K562 (cell line): ENCODE measurements around the gene ZFYVE16. TPM values are rescaled to one million over a fixed set of nuclear protein-coding genes. Genes with fewer than 3 reads are reported as not detected.

Source experiments
- ATAC-seq: fragments of 200-7000 bp; cut with Tn5 transposase; 3 replicates; pipeline ENCODE4 v1.9.1; 2020; ENCODE audit warnings: moderate library complexity
- BruUV-seq: library from RNA; stranded (reverse); fragments of 400-500 nt; replicated peaks from 2 replicates; lab custom pipeline; 2021; lab: Mats Ljungman, UMichigan
- CTCF ChIA-PET: fragments of 300-600 bp; formaldehyde crosslinking; extraction: SDS; loops from one replicate; lab custom pipeline; 2021; ENCODE audit warnings: low intra/inter-chr PET ratio; lab: Yijun Ruan, JAX
- POLR2A ChIA-PET: fragments of 300-600, 350-650 bp; sonication (Branson Sonifier 250); formaldehyde crosslinking; extraction: SDS; loops from one replicate; lab custom pipeline; 2021; ENCODE audit warnings: antibody characterized with exemption, inconsistent platforms; lab: Yijun Ruan, JAX
- DNase-seq, 4 experiments: peaks; one replicate each; pipeline versions ENCODE4 v3.0.0 to v3.0.0-alpha.2; 2011 to 2018; ENCODE audit warnings: low spot score in 3 of 4, mixed read lengths in 3 of 4; ENCODE audit errors: extremely low read depth in 1 of 4
- FAIRE-seq: peaks from 2 replicates; lab custom pipeline; 2011; peaks lifted over from hg19 to GRCh38; lab: Jason Lieb, UNC
- H2AFZ ChIP-seq: 2 replicates; pipeline ENCODE4 v1.6.0; 2011; ENCODE audit warnings: low read depth, low read length, control low read depth, inconsistent platforms
- H3K27ac ChIP-seq: fragments of 200-600 bp; 3 replicates; pipeline ENCODE4 v1.8.0; 2011; ENCODE audit warnings: low read depth, mild to moderate bottlenecking, control low read depth, inconsistent platforms, low read length, moderate library complexity, mixed read lengths; ENCODE audit errors: extremely low read depth
- H3K27me3 ChIP-seq, 2 experiments: fragments of 300-600 bp in 1 of 2; 2 replicates in 1 of 2; 3 replicates in 1 of 2; pipeline versions ENCODE4 v1.6.0 to v1.8.0; 2011; ENCODE audit warnings: inconsistent platforms in 2 of 2, low read length in 2 of 2, mild to moderate bottlenecking in 1 of 2, mixed read lengths in 1 of 2, moderate library complexity in 1 of 2; ENCODE audit not compliant: control insufficient read depth in 2 of 2, insufficient read depth in 2 of 2
- H3K36me3 ChIP-seq: fragments of 300-600 bp; 3 replicates; pipeline ENCODE4 v1.8.0; 2011; ENCODE audit warnings: mild to moderate bottlenecking, low read length, inconsistent platforms; ENCODE audit not compliant: control insufficient read depth, insufficient read depth
- H3K4me1 ChIP-seq, 2 experiments: fragments of 200-600 bp in 1 of 2; replicated peaks in 1 of 2; 2 replicates in 1 of 2; 3 replicates in 1 of 2; pipeline versions ENCODE4 v1.5.1 to v1.8.0; 2011; ENCODE audit warnings: inconsistent platforms in 2 of 2, low read length in 2 of 2, mild to moderate bottlenecking in 1 of 2, mixed read lengths in 1 of 2, moderate library complexity in 1 of 2; ENCODE audit not compliant: control insufficient read depth in 2 of 2, insufficient read depth in 2 of 2
- H3K4me2 ChIP-seq: 2 replicates; pipeline ENCODE4 v1.6.1; 2011; ENCODE audit warnings: low read length, control low read depth, inconsistent platforms, mixed read lengths; ENCODE audit not compliant: insufficient read depth
- H3K4me3 ChIP-seq: fragments of 200-600 bp; sonication (generic), shearing (Covaris generic); 2 replicates; pipeline ENCODE4 v1.5.1; 2016; ENCODE audit warnings: control low read depth, inconsistent platforms
- H3K79me2 ChIP-seq: fragments of 200-600 bp; 3 replicates; pipeline ENCODE4 v1.8.0; 2011; ENCODE audit warnings: low read length, inconsistent platforms; ENCODE audit not compliant: control insufficient read depth, insufficient read depth
- H3K9ac ChIP-seq, 2 experiments: 2 replicates each; pipeline versions ENCODE4 v1.6.0 to v1.6.1; 2011; ENCODE audit warnings: low read depth in 2 of 2, low read length in 2 of 2, control low read depth in 1 of 2, inconsistent platforms in 1 of 2, mild to moderate bottlenecking in 1 of 2, mixed read lengths in 1 of 2; ENCODE audit not compliant: insufficient read depth in 1 of 2
- H3K9me1 ChIP-seq: one replicate; pipeline ENCODE4 v1.6.0; 2011; ENCODE audit warnings: inconsistent platforms, mild to moderate bottlenecking, low read length, moderate library complexity; ENCODE audit not compliant: control insufficient read depth, insufficient read depth
- H3K9me3 ChIP-seq: replicated peaks from 2 replicates; pipeline ENCODE4 v1.5.1; 2011; ENCODE audit warnings: low read depth, low read length, inconsistent platforms; ENCODE audit not compliant: control insufficient read depth, insufficient read depth
- H4K20me1 ChIP-seq: replicated peaks from 2 replicates; pipeline ENCODE4 v1.6.1; 2011; ENCODE audit warnings: low read length, inconsistent platforms, mixed read lengths; ENCODE audit not compliant: control insufficient read depth, insufficient read depth
- CBX3 ChIP-seq, 2 experiments: IDR thresholded peaks; 1 replicate in 1 of 2; 2 replicates in 1 of 2; pipeline ENCODE4 v1.6.1; 2012; ENCODE audit warnings: inconsistent platforms in 2 of 2, low read length in 2 of 2, borderline replicate concordance in 1 of 2, control low read depth in 1 of 2
- JUN ChIP-seq, 2 experiments: sonication (generic) in 1 of 2; formaldehyde crosslinking in 1 of 2; IDR thresholded peaks; 2 replicates each; pipeline versions ENCODE4 v1.6.1 to v1.8.0; 2012 to 2022; ENCODE audit warnings: borderline replicate concordance in 2 of 2, mild to moderate bottlenecking in 2 of 2, improper control_type of control experiment in 1 of 2, low read depth in 1 of 2, low read length in 1 of 2, missing genetic modification reagents in 1 of 2
- KAT8 ChIP-seq: fragments of 450-650 bp; IDR thresholded peaks from 2 replicates; pipeline ENCODE4 v1.6.1; 2016; ENCODE audit warnings: low read depth, mild to moderate bottlenecking
- KDM2B ChIP-seq: fragments of 250-450 bp; sonication (Bioruptor Pico); IDR thresholded peaks from 2 replicates; pipeline ENCODE4 v1.8.0; 2021; ENCODE audit warnings: mild to moderate bottlenecking, moderate library complexity
- KHSRP ChIP-seq: fragments of 450-650 bp; IDR thresholded peaks from 2 replicates; pipeline ENCODE4 v1.6.1; 2017
- RBBP5 ChIP-seq: fragments of 200-600 bp; sonication (generic); IDR thresholded peaks from 2 replicates; pipeline ENCODE4 v1.6.1; 2012; ENCODE audit warnings: borderline replicate concordance, mild to moderate bottlenecking, low read length, control low read depth, inconsistent platforms; ENCODE audit not compliant: insufficient read depth, poor library complexity, severe bottlenecking
- TBP ChIP-seq: optimal IDR thresholded peaks from 2 replicates; pipeline ENCODE3; 2011; ENCODE audit warnings: low read depth, low read length, improper control_type of control experiment
- UBTF ChIP-seq, 2 experiments: IDR thresholded peaks; 2 replicates each; pipeline ENCODE4 v1.6.1; 2012; ENCODE audit warnings: improper control_type of control experiment in 2 of 2, low read depth in 2 of 2, low read length in 2 of 2, borderline replicate concordance in 1 of 2
- ZNF696 ChIP-seq: fragments of 250-450 bp; sonication (Bioruptor Pico); conservative IDR thresholded peaks from 2 replicates; pipeline ENCODE4 v1.4.0; 2020; ENCODE audit warnings: mild to moderate bottlenecking, moderate library complexity
- WGBS: fragments of 100-300 bp; shearing (Covaris generic); methylation state at CpG from one replicate; pipeline ENCODE4 v1.1.6; 2016; ENCODE audit warnings: low coverage, mixed read lengths; ENCODE audit not compliant: insufficient coverage; ENCODE audit errors: missing lambda C conversion rate; 5-methylcytosine and 5-hydroxymethylcytosine counted together
- in situ Hi-C: fragments of 300-500 bp; cut with MboI; formaldehyde crosslinking; loops from 4 replicates; pipeline ENCODE4 v1.15.0; 2018; ENCODE audit warnings: inconsistent platforms, mixed read lengths
- intact Hi-C: fragments of 100-400 bp; cut with micrococcal nuclease; formaldehyde crosslinking; loops from 2 replicates; pipeline ENCODE4 v1.14.2; 2022
- polyA plus RNA-seq, 8 experiments: library from polyadenylated mRNA; depleted of rRNA in 4 of 8; stranded (reverse) in 5 of 8; unstranded in 3 of 8; fragments of >200 nt; fragmentation: Nextera tagmentation in 2 of 8; fragmentation: Illumina TruSeq in 1 of 8; extraction: Ambion mirVana in 2 of 8; extraction: Trizol in 1 of 8; gene quantifications; 2 replicates each; pipeline versions ENCODE4 v1.2.1 to v1.2.3, GENCODE V29; 2011 to 2014; ENCODE audit warnings: inconsistent platforms in 1 of 8, missing spikeins in 1 of 8
- total RNA-seq, 7 experiments: library from RNA; depleted of rRNA in 6 of 7; stranded (reverse); fragments of >200 nt in 6 of 7; fragmentation: Illumina TruSeq in 2 of 7; extraction: Trizol in 2 of 7; gene quantifications; 2 replicates each; pipeline versions ENCODE4 v1.2.1 to v1.2.3, GENCODE V29; 2011 to 2021; ENCODE audit warnings: low replicate concordance in 1 of 7

ZFYVE16 gene
- total and polyA plus RNA-seq, 9 of the 15 experiments (the other 6 are each of a cell fraction or from before 2014, with no cell fraction given), result 6.0 to 18.9 (median 12.5) TPM

- TF ChIP-seq JUN (IDR thresholded peaks at IDR 0.05; ENCODE audit: borderline replicate concordance, low read depth, low read length) (no peak), JUN (CRISPR knock-in tag; IDR thresholded peaks at IDR 0.05; ENCODE audit: borderline replicate concordance) (0 out of 2 replicates have a peak, but pooled peaks have one; percentile 68), TBP (peak; percentile 35), UBTF (IDR thresholded peaks at IDR 0.05; ENCODE audit: borderline replicate concordance in 1 of 2, low read depth in 2 of 2, low read length in 2 of 2) (peak; percentile 93 to 96)
Measured at GRCh38 chr5:80408484-80409366, 861 bp downstream of the ZFYVE16 start (continued).

- H3K4me2 ChIP-seq, result peak overlapping the region; percentile 71
- H3K9me1 ChIP-seq, result no peaks in the 10 kb centered on the region
- FAIRE-seq (peak; percentile 19), ATAC-seq (peak; percentile 22), DNase-seq (peak in 2 of 4 experiments; percentile 14 to 35)
- 5% methylated on average over 6 of the region's 6 CpGs for WGBS
- CTCF ChIA-PET, result no interaction called here
- BruUV-seq, result no TSS peak
- peak overlapping the region; percentile 61 for H2AFZ ChIP-seq
- intact Hi-C loops, result no loop called here
- peaks cover 3% of the 10 kb centered on the region; the same call in 1 of the 3 replicates for H3K36me3 ChIP-seq
- TF ChIP-seq RBBP5, result peak; percentile 29
- no peak for TF ChIP-seq KAT8
- TF ChIP-seq CBX3 (IDR thresholded peaks at IDR 0.05; ENCODE audit: borderline replicate concordance in 1 of 2, low read length in 2 of 2), result no peak
- no peak for TF ChIP-seq ZNF696
- no peak for TF ChIP-seq KHSRP
- peak in 1 of 2 experiments; percentile 61; a peak in 1 of 4 replicates for TF ChIP-seq UBTF (IDR thresholded peaks at IDR 0.05; ENCODE audit: borderline replicate concordance in 1 of 2, low read depth in 2 of 2, low read length in 2 of 2)
- TF ChIP-seq KDM2B, result no peak
- POLR2A ChIA-PET, result interaction anchor here (0.6 to 1.3 kb wide), 2 partner anchors 13 to 23 kb away, joined by 4 read pairs; no protein-coding TSS in a partner anchor
- H3K27ac ChIP-seq, result peak overlapping the region; percentile 94
- peaks cover 6 to 14% of the 10 kb centered on the region in 2 experiments; a peak in 2 of 5 replicates for H3K4me1 ChIP-seq
- in situ Hi-C loops, result loop anchor here (25.0 kb wide), 1 partner anchor 1897 kb away; no protein-coding TSS in a partner anchor
- H3K9ac ChIP-seq, result peak overlapping the region; percentile 75 to 80; a peak in 3 of 4 replicates
- no peaks in the 10 kb centered on the region; the same call in 1 of the 2 replicates for H4K20me1 ChIP-seq
- no peaks in the 10 kb centered on the region for H3K27me3 ChIP-seq
- H3K9me3 ChIP-seq, result no peaks in the 10 kb centered on the region
- H3K79me2 ChIP-seq, result peaks cover 35% of the 10 kb centered on the region
- peak overlapping the region; percentile 70 for H3K4me3 ChIP-seq
Measured at GRCh38 chr5:80409367-80409966, 1.6 kb downstream of the ZFYVE16 start.
